Measurements from ENCODE around the gene FAU. TPM values are rescaled to one million over a fixed set of nuclear protein-coding genes. Genes with fewer than 3 reads are reported as not detected.
A peak's percentile ranks its signal among the peaks of the same experiment; 100 is the strongest.

Gene FAU
- total RNA-seq, 6 experiments from 2014 or later = 631 to 750 (median 715) TPM

DNA sequence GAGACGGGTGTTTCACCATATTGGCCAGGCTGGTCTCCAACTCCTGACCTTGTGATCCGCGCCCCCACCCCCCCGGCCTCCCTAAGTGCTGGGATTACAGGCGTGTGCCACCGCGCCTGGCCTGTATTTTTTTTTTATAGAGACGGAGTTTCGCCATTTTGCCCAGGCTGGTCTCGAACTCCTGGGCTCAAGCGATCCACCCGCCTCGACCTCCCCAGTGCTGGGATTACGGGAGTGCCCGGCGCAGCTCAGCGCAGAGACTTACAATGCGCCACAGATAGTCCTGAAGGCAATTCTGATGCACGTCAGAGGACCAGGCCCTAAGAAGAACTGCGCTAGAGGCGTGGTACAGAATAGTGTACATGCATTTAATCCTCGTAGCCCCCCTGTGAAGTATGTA, 26.5 kb downstream of the FAU start:
- H3K4me3 Mint-ChIP-seq = peak overlapping the region; percentile 89
- peak overlapping the region; percentile 91 for H3K27ac Mint-ChIP-seq

DNA sequence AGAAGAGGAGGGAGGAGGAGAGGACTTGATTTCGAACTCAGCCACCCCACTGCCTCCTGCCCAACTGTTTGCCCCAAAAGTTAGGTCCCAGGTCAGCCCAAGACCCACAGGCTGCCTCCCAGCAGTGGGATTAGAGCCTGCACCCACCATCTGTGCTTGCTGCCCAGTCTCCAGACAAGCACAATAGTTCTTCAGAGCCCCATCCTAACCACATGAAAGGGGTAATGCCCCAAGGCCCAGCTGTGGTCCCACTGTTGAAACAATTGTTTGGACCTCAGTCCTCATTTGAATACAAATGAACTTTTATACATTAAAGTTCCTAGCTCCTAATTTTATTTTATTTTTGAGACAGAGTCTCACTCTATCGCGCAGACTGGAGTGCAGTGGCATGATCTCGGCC, 31.3 kb downstream of the FAU start:
- H3K9me3 Mint-ChIP-seq = no peaks in the 10 kb centered on the region

More for the DNA sequence above, 26.5 kb downstream of the FAU start:
- Mint-ChIP-seq H3K4me1 (ENCODE audit: low read depth) (peaks cover 6% of the 10 kb centered on the region), H3K27me3 (ENCODE audit: insufficient read depth) (no peaks in the 10 kb centered on the region; the same call in 1 of the 2 replicates), H3K9me3 (no peaks in the 10 kb centered on the region), H3K36me3 (ENCODE audit: low read depth) (no peaks in the 10 kb centered on the region)
- TF ChIP-seq, protein P1, sequence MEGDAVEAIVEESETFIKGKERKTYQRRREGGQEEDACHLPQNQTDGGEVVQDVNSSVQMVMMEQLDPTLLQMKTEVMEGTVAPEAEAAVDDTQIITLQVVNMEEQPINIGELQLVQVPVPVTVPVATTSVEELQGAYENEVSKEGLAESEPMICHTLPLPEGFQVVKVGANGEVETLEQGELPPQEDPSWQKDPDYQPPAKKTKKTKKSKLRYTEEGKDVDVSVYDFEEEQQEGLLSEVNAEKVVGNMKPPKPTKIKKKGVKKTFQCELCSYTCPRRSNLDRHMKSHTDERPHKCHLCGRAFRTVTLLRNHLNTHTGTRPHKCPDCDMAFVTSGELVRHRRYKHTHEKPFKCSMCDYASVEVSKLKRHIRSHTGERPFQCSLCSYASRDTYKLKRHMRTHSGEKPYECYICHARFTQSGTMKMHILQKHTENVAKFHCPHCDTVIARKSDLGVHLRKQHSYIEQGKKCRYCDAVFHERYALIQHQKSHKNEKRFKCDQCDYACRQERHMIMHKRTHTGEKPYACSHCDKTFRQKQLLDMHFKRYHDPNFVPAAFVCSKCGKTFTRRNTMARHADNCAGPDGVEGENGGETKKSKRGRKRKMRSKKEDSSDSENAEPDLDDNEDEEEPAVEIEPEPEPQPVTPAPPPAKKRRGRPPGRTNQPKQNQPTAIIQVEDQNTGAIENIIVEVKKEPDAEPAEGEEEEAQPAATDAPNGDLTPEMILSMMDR (IDR thresholded peaks at IDR 0.05) = no peak
- DNase-seq = no peak

DNA sequence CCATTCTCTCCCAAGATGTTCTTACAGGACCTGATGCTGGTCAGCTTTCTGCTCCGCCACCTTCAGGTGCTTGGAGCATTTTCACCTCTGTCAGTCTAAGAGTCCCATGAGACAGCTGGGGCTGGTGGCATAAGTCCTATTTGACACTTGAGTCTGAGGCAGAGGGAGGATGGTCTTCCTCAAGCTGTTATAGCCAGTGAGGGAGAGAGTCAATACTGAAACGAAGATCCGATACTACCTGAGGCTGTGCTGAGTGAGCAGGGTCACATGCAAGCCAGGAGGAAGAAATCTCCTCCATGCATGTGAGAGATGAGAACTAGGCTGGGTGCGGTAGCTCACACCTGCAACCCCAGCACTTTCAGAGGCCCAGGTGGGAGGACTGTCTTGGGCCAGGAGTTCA, 32.3 kb downstream of the FAU start:
- peaks cover 1% of the 10 kb centered on the region; the same call in 1 of the 2 replicates for H3K27me3 Mint-ChIP-seq (ENCODE audit: insufficient read depth)
- no peak overlapping the region for H3K4me3 Mint-ChIP-seq
- H3K9me3 Mint-ChIP-seq = no peaks in the 10 kb centered on the region
- TF ChIP-seq, protein P1 (IDR thresholded peaks at IDR 0.05) = no peak
- no peak overlapping the region for H3K27ac Mint-ChIP-seq
- peaks cover 21% of the 10 kb centered on the region for H3K36me3 Mint-ChIP-seq (ENCODE audit: low read depth)
- DNase-seq = no peak
- peaks cover 13% of the 10 kb centered on the region for H3K4me1 Mint-ChIP-seq (ENCODE audit: low read depth)

More for the DNA sequence above, 31.3 kb downstream of the FAU start:
- H3K27ac Mint-ChIP-seq = no peak overlapping the region
- peaks cover 1% of the 10 kb centered on the region; the same call in 1 of the 2 replicates for H3K27me3 Mint-ChIP-seq (ENCODE audit: insufficient read depth)
- peaks cover 19% of the 10 kb centered on the region for H3K36me3 Mint-ChIP-seq (ENCODE audit: low read depth)
- H3K4me1 Mint-ChIP-seq (ENCODE audit: low read depth) = peaks cover 5% of the 10 kb centered on the region
- no peak for DNase-seq
- no peak overlapping the region for H3K4me3 Mint-ChIP-seq
- TF ChIP-seq, protein P1 (IDR thresholded peaks at IDR 0.05) = no peak

DNA sequence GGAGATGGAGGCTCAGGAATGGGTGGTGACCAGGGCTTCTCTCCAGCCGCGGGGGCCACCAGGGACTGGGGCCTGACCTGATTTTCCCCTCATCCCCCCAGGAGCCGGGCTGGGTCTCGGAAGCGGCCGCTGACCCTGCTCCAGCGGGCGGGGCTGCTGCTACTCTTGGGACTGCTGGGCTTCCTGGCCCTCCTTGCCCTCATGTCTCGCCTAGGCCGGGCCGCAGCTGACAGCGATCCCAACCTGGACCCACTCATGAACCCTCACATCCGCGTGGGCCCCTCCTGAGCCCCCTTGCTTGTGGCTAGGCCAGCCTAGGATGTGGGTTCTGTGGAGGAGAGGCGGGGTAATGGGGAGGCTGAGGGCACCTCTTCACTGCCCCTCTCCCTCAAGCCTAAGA, 34.1 kb downstream of the FAU start:
- Mint-ChIP-seq H3K27me3 (ENCODE audit: insufficient read depth) (peaks cover 1% of the 10 kb centered on the region; the same call in 1 of the 2 replicates), H3K4me3 (no peak overlapping the region), H3K36me3 (ENCODE audit: low read depth) (peaks cover 27% of the 10 kb centered on the region), H3K9me3 (no peaks in the 10 kb centered on the region), H3K27ac (no peak overlapping the region), H3K4me1 (ENCODE audit: low read depth) (peaks cover 22% of the 10 kb centered on the region)
- no peak for DNase-seq
- TF ChIP-seq, protein P1 (IDR thresholded peaks at IDR 0.05) = no peak

DNA sequence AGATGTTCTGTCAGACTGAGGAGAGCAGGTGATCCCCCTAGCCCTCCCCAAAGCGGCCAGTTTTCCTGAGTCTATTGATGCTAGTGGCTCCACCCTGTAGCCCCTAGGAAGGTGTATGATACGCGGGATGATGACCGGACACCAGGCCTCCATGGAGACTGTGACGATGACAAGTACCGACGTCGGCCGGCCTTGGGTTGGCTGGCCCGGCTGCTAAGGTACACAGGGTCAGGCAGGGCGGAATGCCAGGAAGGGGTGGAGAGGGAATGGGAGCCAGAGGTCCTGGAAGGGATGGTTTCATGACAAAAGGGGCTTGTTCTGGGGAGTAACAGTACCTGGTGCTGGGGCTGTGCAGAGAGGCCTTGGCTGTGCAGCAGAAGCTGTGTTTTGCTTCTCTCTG, 34.7 kb downstream of the FAU start:
- H3K9me3 Mint-ChIP-seq = no peaks in the 10 kb centered on the region
- peaks cover 28% of the 10 kb centered on the region for H3K4me1 Mint-ChIP-seq (ENCODE audit: low read depth)
- no peak overlapping the region for H3K4me3 Mint-ChIP-seq
- H3K27ac Mint-ChIP-seq = no peak overlapping the region
- DNase-seq = no peak
- TF ChIP-seq, protein P1 (IDR thresholded peaks at IDR 0.05) = no peak
- H3K36me3 Mint-ChIP-seq (ENCODE audit: low read depth) = peaks cover 30% of the 10 kb centered on the region
- peaks cover 1% of the 10 kb centered on the region; the same call in 1 of the 2 replicates for H3K27me3 Mint-ChIP-seq (ENCODE audit: insufficient read depth)

DNA sequence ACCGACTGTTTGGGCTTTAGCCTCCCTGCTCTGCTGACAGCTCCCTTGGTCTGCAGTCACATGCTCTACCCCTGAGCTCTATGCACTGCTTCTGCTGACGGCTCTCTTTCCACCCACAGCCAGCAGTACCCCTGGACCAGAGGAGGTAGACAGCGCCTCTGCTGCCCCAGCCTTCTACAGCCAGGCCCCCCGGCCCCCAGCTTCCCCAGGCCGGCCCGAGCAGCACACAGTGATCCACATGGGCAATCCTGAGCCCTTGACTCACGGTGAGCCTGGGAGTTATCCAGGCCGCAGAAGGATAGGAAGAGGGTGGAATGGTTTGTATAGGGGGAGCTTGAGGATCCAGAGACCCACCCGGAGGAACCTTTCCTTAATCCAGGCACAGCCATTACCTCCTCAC, 35.1 kb downstream of the FAU start:
- peaks cover 1% of the 10 kb centered on the region; the same call in 1 of the 2 replicates for H3K27me3 Mint-ChIP-seq (ENCODE audit: insufficient read depth)
- no peak overlapping the region for H3K4me3 Mint-ChIP-seq
- no peak for DNase-seq
- peaks cover 30% of the 10 kb centered on the region for H3K36me3 Mint-ChIP-seq (ENCODE audit: low read depth)
- peaks cover 32% of the 10 kb centered on the region for H3K4me1 Mint-ChIP-seq (ENCODE audit: low read depth)
- TF ChIP-seq, protein P1 (IDR thresholded peaks at IDR 0.05) = no peak
- no peak overlapping the region for H3K27ac Mint-ChIP-seq
- no peaks in the 10 kb centered on the region for H3K9me3 Mint-ChIP-seq
